ENCODE measurements around the gene INKA1.

- TF ChIP-seq CTCF (IDR thresholded peaks at IDR 0.05; ENCODE audit: poor library complexity, severe bottlenecking) (no peak), RAD21 (conservative IDR thresholded peaks at IDR 0.05) (no peak), TAF1 (IDR thresholded peaks at IDR 0.05; ENCODE audit: low read depth) (no peak)
Measured at GRCh38 chr3:49806850-49807249, 3.8 kb downstream of the INKA1 start.
